Left colon (tissue), 2 donors: Measurements from ENCODE around the gene EFCC1. TPM values are rescaled to one million over a fixed set of nuclear protein-coding genes. Genes with fewer than 3 reads are reported as not detected.

Experiments
- ATAC-seq: fragments of 200-7000 bp; cut with Tn5 transposase; one replicate; pipeline ENCODE4 v1.9.1; 2020; ENCODE audit warnings: mild to moderate bottlenecking, moderate library complexity
- DNase-seq, 2 donors: peaks; one replicate each; pipeline ENCODE4 v3.0.0-alpha.2; 2020
- intact Hi-C, 2 donors: fragments of 100-400 bp; cut with DNase I in 1 of 2; cut with micrococcal nuclease in 1 of 2; formaldehyde crosslinking; loops; one replicate each; pipeline versions ENCODE4 v1.11.2 to v1.14.0; 2022; cut with DNase I, micrococcal nuclease
- total RNA-seq, 2 donors: library from RNA; stranded (reverse); fragmentation: NEBNext Ultra II Directional; extraction: Animal tissue kit (Norgen Biotek cat#: 25700); gene quantifications; one replicate each; pipeline ENCODE4 v1.2.1, GENCODE V29; 2021
- donor health status: DM: no; HTN: no; CAD: no.
- donor health status: DM: yes; HTN: yes; CAD: no.

EFCC1 gene
- total RNA-seq, 2 donors from 2014 or later, result 1.7 to 3.7 TPM

- peak; percentile 100 for ATAC-seq
- intact Hi-C loops, result no loop called here
Observed at GRCh38 chr3:128993461-128994172, 7.5 kb upstream of the EFCC1 start, which contains the start of gene CFAP92. CFAP92 (minus strand) TSS chr3:128994076; CDS start chr3:128993304, 772 bp downstream.

GRCh38 chr3:128994173-128994512, 7.0 kb upstream of the EFCC1 start:
- DNase-seq (no peak), ATAC-seq (no peak)
- intact Hi-C loops, result no loop called here

More at GRCh38 chr3:128993461-128994172, 7.5 kb upstream of the EFCC1 start, which contains the start of gene CFAP92:
- peak; percentile 90 to 94 for DNase-seq

- ATAC-seq, result no peak
- intact Hi-C loops, result no loop called here
Observed at GRCh38 chr3:128994581-128995546, 6.2 kb upstream of the EFCC1 start.

GRCh38 chr3:128995737-128996136, 5.4 kb upstream of the EFCC1 start:
- DNase-seq, result no peak
- intact Hi-C loops, result no loop called here
- no peak for ATAC-seq

More at GRCh38 chr3:128994581-128995546, 6.2 kb upstream of the EFCC1 start:
- DNase-seq, result no peak

- no peak for ATAC-seq
- DNase-seq, result no peak
- intact Hi-C loops, result no loop called here
Observed at GRCh38 chr3:128996200-128996599, 4.9 kb upstream of the EFCC1 start.

- ATAC-seq, result no peak
- DNase-seq, result no peak
- intact Hi-C loops, result no loop called here
Observed at GRCh38 chr3:128996726-128997125, 4.4 kb upstream of the EFCC1 start.

- no peak for ATAC-seq
- DNase-seq, result no peak
- intact Hi-C loops, result no loop called here
Observed at GRCh38 chr3:128997486-128998133, 3.5 kb upstream of the EFCC1 start.

GRCh38 chr3:128998561-128998960, 2.5 kb upstream of the EFCC1 start:
- no peak for DNase-seq
- intact Hi-C loops, result no loop called here

GRCh38 chr3:128999102-128999501, 2.0 kb upstream of the EFCC1 start:
- no peak for ATAC-seq
- intact Hi-C loops, result no loop called here
- no peak for DNase-seq

More at GRCh38 chr3:128998561-128998960, 2.5 kb upstream of the EFCC1 start:
- no peak for ATAC-seq

- DNase-seq (no peak), ATAC-seq (no peak)
Observed at GRCh38 chr3:129000742-129001100, 383 bp upstream of the EFCC1 start.

GRCh38 chr3:129001806-129002572, 885 bp downstream of the EFCC1 start:
- intact Hi-C loops, result no loop called here
- DNase-seq, result peak in 1 of 2 donors; percentile 18

More at GRCh38 chr3:129000742-129001100, 383 bp upstream of the EFCC1 start:
- intact Hi-C loops, result no loop called here

GRCh38 chr3:129002573-129003569, 1.8 kb downstream of the EFCC1 start:
- intact Hi-C loops, result no loop called here
- ATAC-seq (peak; percentile 18), DNase-seq (no peak)

More at GRCh38 chr3:129001806-129002572, 885 bp downstream of the EFCC1 start:
- ATAC-seq, result no peak

- DNase-seq (peak; percentile 71 to 79), ATAC-seq (peak; percentile 91)
- intact Hi-C loops, result no loop called here
Observed at GRCh38 chr3:129003578-129004112, 2.5 kb downstream of the EFCC1 start.

- DNase-seq (peak in 1 of 2 donors; percentile 15), ATAC-seq (peak; percentile 39)
- intact Hi-C loops, result no loop called here
Observed at GRCh38 chr3:129004639-129005295, 3.7 kb downstream of the EFCC1 start.

- ATAC-seq, result peak; percentile 51
Observed at GRCh38 chr3:129005526-129006303, 4.6 kb downstream of the EFCC1 start.

GRCh38 chr3:129006864-129007263, 5.8 kb downstream of the EFCC1 start:
- DNase-seq (no peak), ATAC-seq (no peak)
- intact Hi-C loops, result no loop called here

More at GRCh38 chr3:129005526-129006303, 4.6 kb downstream of the EFCC1 start:
- intact Hi-C loops, result no loop called here
- DNase-seq, result peak in 1 of 2 donors; percentile 60
